GM23248 (cell line): ENCODE data around the gene PRKG2.

Source experiments
- EZH2 ChIP-seq: fragments of 200-600 bp; sonication (generic); IDR thresholded peaks from 2 replicates; pipeline ENCODE4 v1.6.1; 2018; ENCODE audit warnings: antibody characterized with exemption, mild to moderate bottlenecking; ENCODE audit not compliant: insufficient read depth, poor library complexity, severe bottlenecking
- EZH2phosphoT487 ChIP-seq: fragments of 200-600 bp; sonication (generic); IDR thresholded peaks from 2 replicates; pipeline ENCODE4 v1.6.1; 2018; ENCODE audit warnings: antibody characterized with exemption, moderate library complexity, mild to moderate bottlenecking, low read depth; ENCODE audit not compliant: insufficient read depth

DNA sequence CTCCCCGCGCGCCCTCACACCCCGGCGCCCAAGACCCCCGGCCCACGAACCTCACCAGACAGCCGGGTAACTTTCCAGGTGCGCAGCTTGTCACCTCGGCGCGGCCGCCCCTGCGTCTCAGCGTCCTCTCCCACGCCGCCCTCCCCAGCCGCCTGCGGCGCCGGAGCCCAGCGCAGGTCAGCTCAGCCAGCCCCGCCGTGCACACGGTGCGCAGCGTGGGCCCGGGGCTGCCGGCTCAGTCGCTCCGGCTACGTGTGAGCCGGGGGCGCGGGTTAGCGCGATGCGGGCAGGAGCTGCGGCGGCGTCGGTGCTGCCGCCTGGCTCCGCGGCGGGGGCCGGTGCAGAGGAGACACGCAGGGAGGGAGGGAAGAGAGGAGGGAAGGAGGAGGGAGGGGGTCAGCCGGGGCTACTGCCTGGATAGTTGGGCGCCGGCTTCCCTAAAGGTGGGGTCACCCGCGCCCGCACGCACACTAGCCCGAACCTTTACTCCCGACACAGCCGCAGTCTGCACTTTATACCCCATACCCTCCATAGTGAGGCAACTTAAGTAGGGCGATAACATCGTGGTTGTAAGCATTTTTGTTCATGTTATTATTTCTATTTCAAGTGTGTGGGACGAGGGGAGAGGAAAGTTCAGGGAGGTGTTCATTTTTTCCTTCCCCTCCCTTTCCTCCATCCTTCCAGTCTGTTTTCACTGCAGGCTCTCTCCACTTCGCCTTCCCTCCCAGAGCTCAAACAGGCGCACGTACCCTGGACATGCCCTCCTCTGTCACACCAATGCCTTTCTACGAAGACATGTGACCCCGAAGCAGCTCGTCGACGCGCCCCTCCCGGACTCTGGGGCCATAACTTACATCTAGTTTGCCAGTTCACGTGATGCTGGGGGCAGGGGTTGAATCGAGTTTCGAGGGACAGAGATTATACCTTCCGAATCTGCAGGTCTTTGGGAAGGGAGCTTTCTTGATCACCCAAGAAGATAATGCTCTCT, at the start of gene PRKG2:
- TF ChIP-seq EZH2: no peak
- no peak for TF ChIP-seq EZH2phosphoT487
